ENCODE measurements around the gene INF2.

DNA sequence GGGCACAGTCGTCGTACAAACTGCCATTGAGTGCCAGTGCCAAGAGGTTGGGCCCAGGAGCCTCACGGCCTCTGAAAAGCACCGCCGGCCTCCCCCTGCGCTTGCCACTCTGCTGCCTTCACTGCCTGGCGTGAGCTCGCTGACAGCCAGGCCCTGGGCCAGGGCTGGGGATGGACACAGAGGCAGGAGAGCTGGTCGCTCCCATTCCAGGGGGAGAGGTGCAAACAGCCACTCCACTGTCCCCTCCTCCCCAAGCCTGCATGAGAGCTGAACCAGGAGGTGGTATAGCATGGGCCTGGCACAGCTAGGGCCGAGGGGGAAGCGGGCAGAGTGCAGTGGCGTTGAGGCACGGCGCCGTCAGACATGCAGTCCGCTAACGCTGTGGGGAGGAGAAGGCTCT, 39.2 kb downstream of the INF2 start:
- no peak for TF ChIP-seq CTCF (IDR thresholded peaks at IDR 0.05)
- no peak for TF ChIP-seq POLR2A (IDR thresholded peaks at IDR 0.05)

All from right lobe of liver (tissue), 4 donors.